ENCODE data around the gene TSPEAR. TPM values are rescaled to one million over a fixed set of nuclear protein-coding genes. Genes with fewer than 3 reads are reported as not detected.

The TSPEAR gene
- total and polyA plus RNA-seq, 2 donors from 2014 or later: 0.09 to 0.22 TPM

DNA sequence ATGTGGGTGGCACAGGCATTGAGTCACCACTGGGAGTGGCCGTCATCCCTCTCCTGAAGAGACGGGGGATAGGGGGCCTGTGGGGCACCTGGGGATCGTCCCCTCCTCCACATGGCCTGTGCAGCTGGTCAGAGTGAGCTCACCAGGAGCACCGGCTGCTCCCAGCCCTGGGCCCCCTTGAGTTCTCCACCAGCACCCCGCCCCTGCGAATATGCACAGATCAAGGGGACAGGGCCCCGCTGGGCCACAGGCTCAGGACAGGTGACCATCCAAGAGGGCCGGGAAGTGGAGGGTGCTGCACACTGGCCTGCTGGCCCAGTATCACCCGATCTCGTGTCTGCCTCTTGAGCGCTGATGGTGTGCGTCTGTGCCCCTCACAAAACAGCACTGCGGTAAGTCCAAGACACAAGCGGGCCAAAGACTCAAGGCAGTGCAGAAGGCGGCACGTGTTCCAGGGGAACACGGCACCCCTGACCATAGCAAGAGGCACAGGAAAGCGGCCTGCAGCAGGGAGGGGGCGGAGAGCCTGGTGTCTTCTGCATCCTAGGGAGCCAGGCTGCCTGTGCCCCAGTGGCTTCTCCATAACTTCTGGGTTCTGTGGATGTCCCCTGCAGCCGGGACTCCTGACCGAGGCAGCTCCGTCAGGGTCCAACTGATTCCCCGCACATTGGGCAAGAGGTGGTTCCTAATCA lies 18.1 kb upstream of the TSPEAR start:
- H3K9ac ChIP-seq (ENCODE audit: low read length in 3 of 3): no peak overlapping the region
- FAIRE-seq (no peak), DNase-seq (peak in 1 of 5 donors; percentile 21)
- no peaks in the 10 kb centered on the region for H3K36me3 ChIP-seq (ENCODE audit: control insufficient read depth in 2 of 3, insufficient read depth in 3 of 3, low read length in 3 of 3)
- TF ChIP-seq, protein P1, sequence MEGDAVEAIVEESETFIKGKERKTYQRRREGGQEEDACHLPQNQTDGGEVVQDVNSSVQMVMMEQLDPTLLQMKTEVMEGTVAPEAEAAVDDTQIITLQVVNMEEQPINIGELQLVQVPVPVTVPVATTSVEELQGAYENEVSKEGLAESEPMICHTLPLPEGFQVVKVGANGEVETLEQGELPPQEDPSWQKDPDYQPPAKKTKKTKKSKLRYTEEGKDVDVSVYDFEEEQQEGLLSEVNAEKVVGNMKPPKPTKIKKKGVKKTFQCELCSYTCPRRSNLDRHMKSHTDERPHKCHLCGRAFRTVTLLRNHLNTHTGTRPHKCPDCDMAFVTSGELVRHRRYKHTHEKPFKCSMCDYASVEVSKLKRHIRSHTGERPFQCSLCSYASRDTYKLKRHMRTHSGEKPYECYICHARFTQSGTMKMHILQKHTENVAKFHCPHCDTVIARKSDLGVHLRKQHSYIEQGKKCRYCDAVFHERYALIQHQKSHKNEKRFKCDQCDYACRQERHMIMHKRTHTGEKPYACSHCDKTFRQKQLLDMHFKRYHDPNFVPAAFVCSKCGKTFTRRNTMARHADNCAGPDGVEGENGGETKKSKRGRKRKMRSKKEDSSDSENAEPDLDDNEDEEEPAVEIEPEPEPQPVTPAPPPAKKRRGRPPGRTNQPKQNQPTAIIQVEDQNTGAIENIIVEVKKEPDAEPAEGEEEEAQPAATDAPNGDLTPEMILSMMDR (IDR thresholded peaks at IDR 0.05; ENCODE audit: borderline replicate concordance, extremely low read depth, insufficient read depth): no peak
- no peak overlapping the region for H3K27ac ChIP-seq (ENCODE audit: low read depth in 2 of 2, low read length in 2 of 2)
- intact Hi-C loops (cut with DNase I): no loop called here
- H3K9me3 ChIP-seq (ENCODE audit: control insufficient read depth in 2 of 3, insufficient read depth in 1 of 3, low read length in 3 of 3): no peaks in the 10 kb centered on the region
- H3K27me3 ChIP-seq (ENCODE audit: control insufficient read depth, insufficient read depth, low read length): no peaks in the 10 kb centered on the region
- no peak overlapping the region for H3K4me3 ChIP-seq (ENCODE audit: low read length in 3 of 3)
- H3K4me1 ChIP-seq (ENCODE audit: control insufficient read depth in 2 of 3, insufficient read depth in 2 of 3, low read depth in 1 of 3, low read length in 3 of 3): no peaks in the 10 kb centered on the region

DNA sequence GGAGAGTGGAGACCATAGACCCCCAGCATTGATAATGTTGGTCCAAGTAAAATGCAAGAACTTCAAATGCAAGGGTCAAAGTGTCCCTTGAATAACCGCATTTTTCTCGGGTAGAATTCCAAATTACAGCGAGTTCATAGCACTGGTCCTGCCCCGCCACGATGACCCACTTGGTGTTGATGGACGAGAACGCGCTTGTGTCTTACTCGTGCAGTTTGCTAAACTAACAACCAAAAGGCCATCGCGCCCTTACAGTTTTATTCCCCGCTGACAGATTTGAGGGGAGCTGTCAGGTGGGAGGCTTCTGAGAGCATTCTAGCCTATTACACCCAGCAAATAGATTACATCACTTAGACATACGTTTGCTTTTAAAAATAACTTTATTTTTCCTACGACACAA lies 17.3 kb upstream of the TSPEAR start:
- FAIRE-seq: no peak
- TF ChIP-seq, protein P1 (IDR thresholded peaks at IDR 0.05; ENCODE audit: borderline replicate concordance, extremely low read depth, insufficient read depth): no peak
- H3K27me3 ChIP-seq (ENCODE audit: control insufficient read depth, insufficient read depth, low read length): no peaks in the 10 kb centered on the region

GRCh38 chr21:44727757-44728156 lies 16.4 kb upstream of the TSPEAR start:
- intact Hi-C loops (cut with DNase I): no loop called here
- H3K27me3 ChIP-seq (ENCODE audit: control insufficient read depth, insufficient read depth, low read length): no peaks in the 10 kb centered on the region
- DNase-seq: no peak
- TF ChIP-seq, protein P1 (IDR thresholded peaks at IDR 0.05; ENCODE audit: borderline replicate concordance, extremely low read depth, insufficient read depth): no peak
- no peak overlapping the region for H3K27ac ChIP-seq (ENCODE audit: low read depth in 2 of 2, low read length in 2 of 2)
- H3K36me3 ChIP-seq (ENCODE audit: control insufficient read depth in 2 of 3, insufficient read depth in 3 of 3, low read length in 3 of 3): no peaks in the 10 kb centered on the region
- H3K9ac ChIP-seq (ENCODE audit: low read length in 3 of 3): no peak overlapping the region
- H3K4me3 ChIP-seq (ENCODE audit: low read length in 3 of 3): no peak overlapping the region
- FAIRE-seq: no peak
- H3K9me3 ChIP-seq (ENCODE audit: control insufficient read depth in 2 of 3, insufficient read depth in 1 of 3, low read length in 3 of 3): no peaks in the 10 kb centered on the region
- H3K4me1 ChIP-seq (ENCODE audit: control insufficient read depth in 2 of 3, insufficient read depth in 2 of 3, low read depth in 1 of 3, low read length in 3 of 3): peaks cover 0 to 2% (median 0%) of the 10 kb centered on the region in 3 donors

More for the DNA sequence above, 17.3 kb upstream of the TSPEAR start:
- Histone ChIP-seq H3K36me3 (ENCODE audit: control insufficient read depth in 2 of 3, insufficient read depth in 3 of 3, low read length in 3 of 3) (no peaks in the 10 kb centered on the region), H3K4me3 (ENCODE audit: low read length in 3 of 3) (no peak overlapping the region), H3K4me1 (ENCODE audit: control insufficient read depth in 2 of 3, insufficient read depth in 2 of 3, low read depth in 1 of 3, low read length in 3 of 3) (no peaks in the 10 kb centered on the region), H3K9ac (ENCODE audit: low read length in 3 of 3) (no peak overlapping the region), H3K9me3 (ENCODE audit: control insufficient read depth in 2 of 3, insufficient read depth in 1 of 3, low read length in 3 of 3) (no peaks in the 10 kb centered on the region), H3K27ac (ENCODE audit: low read depth in 2 of 2, low read length in 2 of 2) (no peak overlapping the region)
- intact Hi-C loops (cut with DNase I): no loop called here
- peak in 1 of 5 donors; percentile 26 for DNase-seq

Data from kidney (tissue), 14 donors.